ENCODE data around the gene PLCB3. TPM values are rescaled to one million over a fixed set of nuclear protein-coding genes. Genes with fewer than 3 reads are reported as not detected.
A peak's percentile ranks its signal among the peaks of the same experiment; 100 is the strongest.
"Not testable (repeated sequence)": the region's sequence is repeated elsewhere in the genome, so short reads cannot be mapped to it uniquely, and the experiment has no call there.

The PLCB3 gene
- total and polyA plus RNA-seq, 3 experiments from 2014 or later, result 0.47 to 13.6 (median 12.5) TPM

GRCh38 chr11:64305075-64305690 lies 53.9 kb downstream of the PLCB3 start, which contains the start of gene ESRRA:
ESRRA (plus strand) TSS chr11:64305524; CDS start chr11:64307180, 1,656 bp downstream.
- H3K27me3 ChIP-seq (ENCODE audit: insufficient read depth, low read length, poor library complexity, severe bottlenecking), result peaks cover 15% of the 10 kb centered on the region
- H3K4me1 ChIP-seq (ENCODE audit: insufficient read depth, low read length), result peaks cover 28% of the 10 kb centered on the region
- H3K4me3 ChIP-seq (ENCODE audit: low read length), result peak within 1 kb of the TSS; percentile 92
- H3K4me1 Mint-ChIP-seq, result peaks cover 27 to 42% (median 27%) of the 10 kb centered on the region in 3 donors
- H3K9me3 ChIP-seq (ENCODE audit: low read length), result no peaks in the 10 kb centered on the region
- peak within 1 kb of the TSS; percentile 94 to 100 (median 96) for H3K4me3 Mint-ChIP-seq
- peaks cover 12 to 13% of the 10 kb centered on the region in 2 donors for H3K27me3 Mint-ChIP-seq
- POLR2A ChIA-PET, result interaction anchor here (0.6 to 3.6 kb wide), 12 partner anchors 13 to 100 kb away, joined by 3 to 42 read pairs (median 10); partner anchors contain the start of genes BAD, FERMT3, FKBP2 and GPR137
- H3K27ac ChIP-seq (ENCODE audit: low read depth, low read length), result peak within 1 kb of the TSS; percentile 89
- no peaks in the 10 kb centered on the region for H3K36me3 ChIP-seq (ENCODE audit: insufficient read depth, low read length)
- no peaks in the 10 kb centered on the region for H3K9me3 Mint-ChIP-seq
- peak within 1 kb of the TSS; percentile 96 to 99 (median 98) for H3K27ac Mint-ChIP-seq
- DNase-seq, result peak; percentile 99 to 100 (median 100)
- peaks cover 0 to 18% (median 0%) of the 10 kb centered on the region in 3 donors for H3K36me3 Mint-ChIP-seq
- CTCF ChIA-PET, result interaction anchor here (0.7 to 5.8 kb wide), 21 partner anchors 12 to 306 kb away, joined by 3 to 281 read pairs (median 6); partner anchors contain the start of genes BAD, CCDC88B, FERMT3 and GPR137

GRCh38 chr11:64305691-64306562 lies 54.6 kb downstream of the PLCB3 start:
- ChIA-PET CTCF (interaction anchor here (0.7 to 5.8 kb wide), 5 partner anchors 11 to 101 kb away, joined by 3 to 281 read pairs (median 34); partner anchors contain the start of genes FERMT3, PLCB3, PPP1R14B and PRDX5), POLR2A (interaction anchor here (0.6 to 3.6 kb wide), 7 partner anchors 12 to 99 kb away, joined by 3 to 42 read pairs (median 5); partner anchors contain the start of genes BAD, FKBP2, GPR137 and PRDX5)
- H3K27ac Mint-ChIP-seq, result peak overlapping the region; percentile 83 to 99 (median 96)
- peak; percentile 47 to 82 (median 61) for DNase-seq
- Histone ChIP-seq H3K27me3 (ENCODE audit: insufficient read depth, low read length, poor library complexity, severe bottlenecking) (peaks cover 8% of the 10 kb centered on the region), H3K36me3 (ENCODE audit: insufficient read depth, low read length) (no peaks in the 10 kb centered on the region), H3K4me1 (ENCODE audit: insufficient read depth, low read length) (peaks cover 21% of the 10 kb centered on the region), H3K9me3 (ENCODE audit: low read length) (no peaks in the 10 kb centered on the region), H3K4me3 (ENCODE audit: low read length) (peak overlapping the region; percentile 81), H3K27ac (ENCODE audit: low read depth, low read length) (peak overlapping the region; percentile 73)
- H3K4me1 Mint-ChIP-seq, result peaks cover 21 to 38% (median 22%) of the 10 kb centered on the region in 3 donors
- H3K9me3 Mint-ChIP-seq, result no peaks in the 10 kb centered on the region
- H3K27me3 Mint-ChIP-seq, result peaks cover 5% of the 10 kb centered on the region in 2 donors
- H3K36me3 Mint-ChIP-seq, result peaks cover 0 to 20% (median 0%) of the 10 kb centered on the region in 3 donors
- H3K4me3 Mint-ChIP-seq, result peak overlapping the region; percentile 91 to 100 (median 96)

GRCh38 chr11:64306563-64306875 lies 55.2 kb downstream of the PLCB3 start:
- Histone ChIP-seq H3K4me3 (ENCODE audit: low read length) (peak overlapping the region; percentile 81), H3K9me3 (ENCODE audit: low read length) (no peaks in the 10 kb centered on the region), H3K4me1 (ENCODE audit: insufficient read depth, low read length) (peaks cover 20% of the 10 kb centered on the region), H3K27me3 (ENCODE audit: insufficient read depth, low read length, poor library complexity, severe bottlenecking) (peaks cover 5% of the 10 kb centered on the region), H3K36me3 (ENCODE audit: insufficient read depth, low read length) (no peaks in the 10 kb centered on the region), H3K27ac (ENCODE audit: low read depth, low read length) (peak overlapping the region; percentile 73)
- Mint-ChIP-seq H3K27me3 (peaks cover 3 to 4% of the 10 kb centered on the region in 2 donors), H3K4me3 (peak overlapping the region; percentile 91 to 100 (median 96)), H3K4me1 (peaks cover 21 to 38% (median 21%) of the 10 kb centered on the region in 3 donors), H3K9me3 (no peaks in the 10 kb centered on the region), H3K27ac (peak overlapping the region; percentile 83 to 99 (median 96)), H3K36me3 (peaks cover 0 to 22% (median 0%) of the 10 kb centered on the region in 3 donors)
- ChIA-PET POLR2A (no interaction called here), CTCF (interaction anchor here (0.7 to 4.4 kb wide), 2 partner anchors 11 to 101 kb away, joined by 3 to 34 read pairs; partner anchors contain the start of genes PRDX5 and TRMT112)
- DNase-seq, result no peak

GRCh38 chr11:64306876-64307622 lies 55.7 kb downstream of the PLCB3 start:
- peak overlapping the region in 7 of 8 donors; percentile 24 to 99 (median 96) for H3K27ac Mint-ChIP-seq
- H3K4me1 ChIP-seq (ENCODE audit: insufficient read depth, low read length), result peaks cover 20% of the 10 kb centered on the region
- H3K4me3 Mint-ChIP-seq, result peak overlapping the region; percentile 91 to 100 (median 96)
- ChIA-PET POLR2A (interaction anchor here (0.6 kb wide), 1 partner anchor 17 kb away, joined by 4 read pairs; no protein-coding TSS in a partner anchor), CTCF (interaction anchor here (0.7 to 4.4 kb wide), 3 partner anchors 10 to 103 kb away, joined by 3 to 34 read pairs (median 3); partner anchors contain the start of genes PRDX5 and TRMT112)
- H3K9me3 Mint-ChIP-seq, result no peaks in the 10 kb centered on the region
- no peaks in the 10 kb centered on the region for H3K9me3 ChIP-seq (ENCODE audit: low read length)
- peak overlapping the region; percentile 73 for H3K27ac ChIP-seq (ENCODE audit: low read depth, low read length)
- no peaks in the 10 kb centered on the region for H3K27me3 ChIP-seq (ENCODE audit: insufficient read depth, low read length, poor library complexity, severe bottlenecking)
- no peak for DNase-seq
- peaks cover 21 to 34% (median 21%) of the 10 kb centered on the region in 3 donors for H3K4me1 Mint-ChIP-seq
- H3K4me3 ChIP-seq (ENCODE audit: low read length), result peak overlapping the region; percentile 81
- peaks cover 0 to 22% (median 0%) of the 10 kb centered on the region in 3 donors for H3K36me3 Mint-ChIP-seq
- no peaks in the 10 kb centered on the region for H3K27me3 Mint-ChIP-seq
- no peaks in the 10 kb centered on the region for H3K36me3 ChIP-seq (ENCODE audit: insufficient read depth, low read length)

- ChIA-PET CTCF (interaction anchor here (1.1 kb wide), 1 partner anchor 103 kb away, joined by 3 read pairs; no protein-coding TSS in a partner anchor), POLR2A (interaction anchor here (0.6 to 0.7 kb wide), 3 partner anchors 10 to 57 kb away, joined by 3 to 5 read pairs (median 4); partner anchors contain the start of gene PRDX5)
- not testable (repeated sequence) for H3K4me3 ChIP-seq (ENCODE audit: low read length); DNase-seq; H3K9me3 Mint-ChIP-seq; H3K27me3 Mint-ChIP-seq; H3K27me3 ChIP-seq (ENCODE audit: insufficient read depth, low read length, poor library complexity, severe bottlenecking); H3K36me3 ChIP-seq (ENCODE audit: insufficient read depth, low read length); H3K27ac ChIP-seq (ENCODE audit: low read depth, low read length); H3K9me3 ChIP-seq (ENCODE audit: low read length)
- H3K36me3 Mint-ChIP-seq, result peaks cover 0 to 27% (median 3%) of the 10 kb centered on the region in 3 donors
- peaks cover 20% of the 10 kb centered on the region for H3K4me1 ChIP-seq (ENCODE audit: insufficient read depth, low read length)
- peak overlapping the region in 6 of 8 donors; percentile 24 to 86 (median 70) for H3K27ac Mint-ChIP-seq
- H3K4me1 Mint-ChIP-seq, result peaks cover 24 to 40% (median 25%) of the 10 kb centered on the region in 3 donors
- H3K4me3 Mint-ChIP-seq, result peak overlapping the region in 6 of 7 donors; percentile 23 to 96 (median 60)
These were observed 56.5 kb downstream of the PLCB3 start for GRCh38 chr11:64307795-64308194.

- Histone ChIP-seq H3K27me3 (ENCODE audit: insufficient read depth, low read length, poor library complexity, severe bottlenecking) (no peaks in the 10 kb centered on the region), H3K9me3 (ENCODE audit: low read length) (no peaks in the 10 kb centered on the region), H3K36me3 (ENCODE audit: insufficient read depth, low read length) (no peaks in the 10 kb centered on the region), H3K4me1 (ENCODE audit: insufficient read depth, low read length) (peaks cover 8% of the 10 kb centered on the region), H3K27ac (ENCODE audit: low read depth, low read length) (no peak overlapping the region), H3K4me3 (ENCODE audit: low read length) (no peak overlapping the region)
- H3K36me3 Mint-ChIP-seq, result peaks cover 0 to 50% (median 6%) of the 10 kb centered on the region in 3 donors
- ChIA-PET CTCF (interaction anchor here (0.9 to 1.6 kb wide), 3 partner anchors 19 to 106 kb away, joined by 3 to 7 read pairs (median 4); partner anchors contain the start of gene FERMT3), POLR2A (no interaction called here)
- H3K4me1 Mint-ChIP-seq, result peaks cover 28 to 32% (median 31%) of the 10 kb centered on the region in 3 donors
- peak overlapping the region in 1 of 7 donors; percentile 58 for H3K4me3 Mint-ChIP-seq
- peaks cover 0 to 7% of the 10 kb centered on the region in 2 donors for H3K27me3 Mint-ChIP-seq
- peak overlapping the region in 7 of 8 donors; percentile 4 to 93 (median 81) for H3K27ac Mint-ChIP-seq
- H3K9me3 Mint-ChIP-seq, result no peaks in the 10 kb centered on the region
- no peak for DNase-seq
These were observed 61.6 kb downstream of the PLCB3 start for GRCh38 chr11:64312947-64313346.
